ENCODE data around the gene FUT3. TPM values are rescaled to one million over a fixed set of nuclear protein-coding genes. Genes with fewer than 3 reads are reported as not detected.

The FUT3 gene
- total RNA-seq, 1 experiment from 2014 or later: 0.51 TPM

- Mint-ChIP-seq H3K4me1 (ENCODE audit: insufficient read depth, unreplicated experiment) (no peaks in the 10 kb centered on the region), H3K4me3 (ENCODE audit: unreplicated experiment) (no peak overlapping the region), H3K27me3 (ENCODE audit: insufficient read depth, unreplicated experiment) (no peaks in the 10 kb centered on the region), H3K27ac (ENCODE audit: low read depth, unreplicated experiment) (no peak overlapping the region), H3K9me3 (ENCODE audit: unreplicated experiment) (no peaks in the 10 kb centered on the region), H3K36me3 (ENCODE audit: insufficient read depth, unreplicated experiment) (no peaks in the 10 kb centered on the region)
- intact Hi-C loops (cut with micrococcal nuclease): no loop called here
- CTCF ChIA-PET: no interaction called here
- TF ChIP-seq CTCF (IDR thresholded peaks at IDR 0.05; ENCODE audit: unreplicated experiment): no peak
- POLR2A ChIA-PET: interaction anchor here (0.5 to 2.0 kb wide), 3 partner anchors 10 to 87 kb away, joined by 3 to 9 read pairs (median 4); partner anchors contain the start of gene NDUFA11
- no peak for DNase-seq (ENCODE audit: unreplicated experiment)
- BruUV-seq (replicated peaks): no TSS peak
These were observed 30.5 kb upstream of the FUT3 start for GRCh38 chr19:5881543-5882299.

GRCh38 chr19:5880604-5881078, 29.4 kb upstream of the FUT3 start:
- ChIA-PET POLR2A (interaction anchor here (1.0 kb wide), 1 partner anchor 22 kb away, joined by 4 read pairs; no protein-coding TSS in a partner anchor), CTCF (interaction anchor here (0.6 kb wide), 1 partner anchor 1255 kb away, joined by 3 read pairs; no protein-coding TSS in a partner anchor)

GRCh38 chr19:5880196-5880595, 28.9 kb upstream of the FUT3 start:
- intact Hi-C loops (cut with micrococcal nuclease): no loop called here
- no TSS peak for BruUV-seq (replicated peaks)
- Mint-ChIP-seq H3K9me3 (ENCODE audit: unreplicated experiment) (no peaks in the 10 kb centered on the region), H3K4me1 (ENCODE audit: insufficient read depth, unreplicated experiment) (no peaks in the 10 kb centered on the region), H3K36me3 (ENCODE audit: insufficient read depth, unreplicated experiment) (no peaks in the 10 kb centered on the region), H3K27me3 (ENCODE audit: insufficient read depth, unreplicated experiment) (no peaks in the 10 kb centered on the region), H3K27ac (ENCODE audit: low read depth, unreplicated experiment) (no peak overlapping the region), H3K4me3 (ENCODE audit: unreplicated experiment) (no peak overlapping the region)
- no peak for TF ChIP-seq CTCF (IDR thresholded peaks at IDR 0.05; ENCODE audit: unreplicated experiment)
- no peak for DNase-seq (ENCODE audit: unreplicated experiment)
- ChIA-PET POLR2A (interaction anchor here (1.0 kb wide), 1 partner anchor 23 kb away, joined by 4 read pairs; no protein-coding TSS in a partner anchor), CTCF (interaction anchor here (0.6 to 0.7 kb wide), 2 partner anchors 407 to 1254 kb away, joined by 3 read pairs; no protein-coding TSS in a partner anchor)

More at GRCh38 chr19:5880604-5881078, 29.4 kb upstream of the FUT3 start:
- BruUV-seq (replicated peaks): no TSS peak
- Mint-ChIP-seq H3K4me3 (ENCODE audit: unreplicated experiment) (no peak overlapping the region), H3K9me3 (ENCODE audit: unreplicated experiment) (no peaks in the 10 kb centered on the region), H3K36me3 (ENCODE audit: insufficient read depth, unreplicated experiment) (no peaks in the 10 kb centered on the region), H3K27me3 (ENCODE audit: insufficient read depth, unreplicated experiment) (no peaks in the 10 kb centered on the region), H3K27ac (ENCODE audit: low read depth, unreplicated experiment) (no peak overlapping the region), H3K4me1 (ENCODE audit: insufficient read depth, unreplicated experiment) (no peaks in the 10 kb centered on the region)
- intact Hi-C loops (cut with micrococcal nuclease): no loop called here
- no peak for TF ChIP-seq CTCF (IDR thresholded peaks at IDR 0.05; ENCODE audit: unreplicated experiment)
- peak; percentile 51 for DNase-seq (ENCODE audit: unreplicated experiment)

GRCh38 chr19:5877882-5878281, 26.6 kb upstream of the FUT3 start:
- intact Hi-C loops (cut with micrococcal nuclease): no loop called here
- CTCF ChIA-PET: interaction anchor here (0.5 kb wide), 1 partner anchor 74 kb away, joined by 3 read pairs; no protein-coding TSS in a partner anchor
- POLR2A ChIA-PET: no interaction called here
- Mint-ChIP-seq H3K36me3 (ENCODE audit: insufficient read depth, unreplicated experiment) (no peaks in the 10 kb centered on the region), H3K27me3 (ENCODE audit: insufficient read depth, unreplicated experiment) (no peaks in the 10 kb centered on the region), H3K9me3 (ENCODE audit: unreplicated experiment) (no peaks in the 10 kb centered on the region), H3K4me3 (ENCODE audit: unreplicated experiment) (no peak overlapping the region), H3K27ac (ENCODE audit: low read depth, unreplicated experiment) (no peak overlapping the region), H3K4me1 (ENCODE audit: insufficient read depth, unreplicated experiment) (no peaks in the 10 kb centered on the region)
- no peak for DNase-seq (ENCODE audit: unreplicated experiment)
- TF ChIP-seq CTCF (IDR thresholded peaks at IDR 0.05; ENCODE audit: unreplicated experiment): no peak
- no TSS peak for BruUV-seq (replicated peaks)

Data from MCF 10A (cell line).